Subcutaneous abdominal adipose tissue (tissue), 5 donors: ENCODE results near the gene AGAP3.

Source experiments
- H3K27ac ChIP-seq: one replicate; pipeline ENCODE4 v1.7.0; 2013; ENCODE audit warnings: low read depth, mild to moderate bottlenecking, inconsistent platforms, low read length, moderate library complexity
- H3K27me3 ChIP-seq, 5 donors: one replicate each; pipeline ENCODE4 v1.7.0; 2013; ENCODE audit warnings: low read length in 5 of 5, inconsistent platforms in 1 of 5; ENCODE audit not compliant: control insufficient read depth in 5 of 5, insufficient read depth in 4 of 5
- H3K36me3 ChIP-seq, 5 donors: one replicate each; pipeline ENCODE4 v1.7.0; 2013; ENCODE audit warnings: low read length in 5 of 5; ENCODE audit not compliant: control insufficient read depth in 5 of 5, insufficient read depth in 5 of 5
- H3K4me1 ChIP-seq, 5 donors: one replicate each; pipeline ENCODE4 v1.7.0; 2013; ENCODE audit warnings: low read length in 5 of 5, mild to moderate bottlenecking in 3 of 5, moderate library complexity in 1 of 5; ENCODE audit not compliant: control insufficient read depth in 5 of 5, insufficient read depth in 5 of 5
- H3K4me3 ChIP-seq, 5 donors: one replicate each; pipeline ENCODE4 v1.7.0; 2013; ENCODE audit warnings: low read length in 5 of 5, low read depth in 1 of 5
- H3K9ac ChIP-seq, 5 donors: one replicate each; pipeline ENCODE4 v1.7.0; 2013; ENCODE audit warnings: low read length in 5 of 5, mild to moderate bottlenecking in 4 of 5, moderate library complexity in 3 of 5
- H3K9me3 ChIP-seq, 5 donors: one replicate each; pipeline ENCODE4 v1.7.0; 2013; ENCODE audit warnings: low read length in 5 of 5; ENCODE audit not compliant: control insufficient read depth in 5 of 5
- donor health status: healthy.
- donor health status: healthy.
- donor health status: healthy.
- donor health status: healthy.
- donor health status: healthy.

The AGAP3 gene

GRCh38 chr7:151129117-151129959, 43.1 kb downstream of the AGAP3 start:
- Histone ChIP-seq H3K27me3 (no peaks in the 10 kb centered on the region), H3K4me3 (no peak overlapping the region), H3K9ac (no peak overlapping the region), H3K4me1 (peaks cover 0 to 11% (median 9%) of the 10 kb centered on the region in 5 donors), H3K27ac (no peak overlapping the region), H3K36me3 (peaks cover 0 to 89% (median 72%) of the 10 kb centered on the region in 5 donors), H3K9me3 (no peaks in the 10 kb centered on the region)

GRCh38 chr7:151129960-151130591, 43.8 kb downstream of the AGAP3 start:
- Histone ChIP-seq H3K36me3 (peaks cover 0 to 89% (median 72%) of the 10 kb centered on the region in 5 donors), H3K9ac (no peak overlapping the region), H3K9me3 (no peaks in the 10 kb centered on the region), H3K27ac (no peak overlapping the region), H3K4me3 (no peak overlapping the region), H3K4me1 (peaks cover 0 to 9% (median 7%) of the 10 kb centered on the region in 5 donors), H3K27me3 (no peaks in the 10 kb centered on the region)

- H3K27ac ChIP-seq, result no peak overlapping the region
- no peak overlapping the region for H3K9ac ChIP-seq
- H3K27me3 ChIP-seq, result no peaks in the 10 kb centered on the region
- H3K9me3 ChIP-seq, result no peaks in the 10 kb centered on the region
- no peak overlapping the region for H3K4me3 ChIP-seq
- H3K36me3 ChIP-seq, result peaks cover 0 to 91% (median 78%) of the 10 kb centered on the region in 5 donors
- peaks cover 0 to 3% (median under 1%) of the 10 kb centered on the region in 5 donors for H3K4me1 ChIP-seq
These were observed 44.5 kb downstream of the AGAP3 start for GRCh38 chr7:151130741-151131157.

- Histone ChIP-seq H3K9me3 (no peaks in the 10 kb centered on the region), H3K36me3 (peaks cover 0 to 96% (median 82%) of the 10 kb centered on the region in 5 donors), H3K4me3 (no peak overlapping the region), H3K9ac (no peak overlapping the region), H3K4me1 (no peaks in the 10 kb centered on the region), H3K27me3 (no peaks in the 10 kb centered on the region), H3K27ac (no peak overlapping the region)
These were observed 44.9 kb downstream of the AGAP3 start for GRCh38 chr7:151131224-151131591.

GRCh38 chr7:151131592-151132293, 45.5 kb downstream of the AGAP3 start:
- H3K27ac ChIP-seq, result no peak overlapping the region
- H3K36me3 ChIP-seq, result peaks cover 2 to 98% (median 87%) of the 10 kb centered on the region in 5 donors
- H3K4me3 ChIP-seq, result no peak overlapping the region
- no peaks in the 10 kb centered on the region for H3K27me3 ChIP-seq
- H3K9me3 ChIP-seq, result no peaks in the 10 kb centered on the region
- no peaks in the 10 kb centered on the region for H3K4me1 ChIP-seq
- no peak overlapping the region for H3K9ac ChIP-seq

- Histone ChIP-seq H3K4me1 (no peaks in the 10 kb centered on the region), H3K9me3 (no peaks in the 10 kb centered on the region), H3K27me3 (no peaks in the 10 kb centered on the region), H3K9ac (no peak overlapping the region), H3K36me3 (peaks cover 2 to 99% (median 94%) of the 10 kb centered on the region in 5 donors), H3K27ac (no peak overlapping the region), H3K4me3 (no peak overlapping the region)
These were observed 46.4 kb downstream of the AGAP3 start for GRCh38 chr7:151132461-151133205.

- H3K4me1 ChIP-seq, result no peaks in the 10 kb centered on the region
- H3K9me3 ChIP-seq, result no peaks in the 10 kb centered on the region
- no peaks in the 10 kb centered on the region for H3K27me3 ChIP-seq
- peaks cover 2 to 99% (median 92%) of the 10 kb centered on the region in 5 donors for H3K36me3 ChIP-seq
- H3K9ac ChIP-seq, result no peak overlapping the region
- no peak overlapping the region for H3K27ac ChIP-seq
- no peak overlapping the region for H3K4me3 ChIP-seq
These were observed 47.2 kb downstream of the AGAP3 start for GRCh38 chr7:151133266-151133985.

GRCh38 chr7:151133986-151134742, 47.9 kb downstream of the AGAP3 start:
- Histone ChIP-seq H3K36me3 (peaks cover 2 to 98% (median 85%) of the 10 kb centered on the region in 5 donors), H3K4me3 (no peak overlapping the region), H3K4me1 (no peaks in the 10 kb centered on the region), H3K9me3 (no peaks in the 10 kb centered on the region), H3K9ac (no peak overlapping the region), H3K27me3 (no peaks in the 10 kb centered on the region), H3K27ac (no peak overlapping the region)
